Vagina (tissue), 2 donors: ENCODE results near the gene TSN. TPM values are rescaled to one million over a fixed set of nuclear protein-coding genes. Genes with fewer than 3 reads are reported as not detected.
A peak's percentile ranks its signal among the peaks of the same experiment; 100 is the strongest.
"Not testable (repeated sequence)": the region's sequence is repeated elsewhere in the genome, so short reads cannot be mapped to it uniquely, and the experiment has no call there.

Source experiments
- DNase-seq, 2 donors: peaks; one replicate each; pipeline ENCODE4 v3.0.0-alpha.2; 2017; ENCODE audit errors: extremely low spot score in 2 of 2
- H3K27ac ChIP-seq: fragments of 200-600 bp; sonication (generic); one replicate; pipeline ENCODE4 v1.5.1; 2019
- H3K27me3 ChIP-seq: fragments of 200-600 bp; sonication (generic); one replicate; pipeline ENCODE4 v1.5.1; 2019
- H3K36me3 ChIP-seq, 2 donors: fragments of 200-600 bp; sonication (generic); one replicate each; pipeline ENCODE4 v1.5.1; 2017 to 2019
- H3K4me1 ChIP-seq: fragments of 200-600 bp; sonication (generic); one replicate; pipeline ENCODE4 v1.5.1; 2019
- H3K4me3 ChIP-seq, 2 donors: fragments of 200-600 bp; sonication (generic); 1 replicate in 1 of 2; 2 replicates in 1 of 2; pipeline ENCODE4 v1.5.1; 2016 to 2019
- H3K9me3 ChIP-seq: fragments of 200-600 bp; sonication (generic); one replicate; pipeline ENCODE4 v1.5.1; 2019
- POLR2A ChIP-seq, 2 donors: fragments of 450-650 bp; IDR thresholded peaks; one replicate each; pipeline ENCODE4 v1.6.1; 2017; ENCODE audit warnings: antibody characterized with exemption in 2 of 2, mild to moderate bottlenecking in 2 of 2, moderate library complexity in 2 of 2
- POLR2AphosphoS5 ChIP-seq, 2 donors: sonication (generic); formaldehyde crosslinking; IDR thresholded peaks; one replicate each; pipeline ENCODE4 v1.9.0; 2017; ENCODE audit warnings: antibody characterized with exemption in 2 of 2, mild to moderate bottlenecking in 2 of 2, low read depth in 1 of 2; ENCODE audit not compliant: insufficient read depth in 1 of 2
- intact Hi-C: fragments of 100-400 bp; cut with DNase I; formaldehyde crosslinking; loops from one replicate; pipeline ENCODE4 v1.15.1; 2023
- total RNA-seq: library from RNA; depleted of rRNA; stranded (reverse); fragments of >200 nt; gene quantifications from one replicate; pipeline ENCODE4 v1.2.3, GENCODE V29; 2016
- TF ChIP-seq, protein P1 (sequence below), 3 experiments: fragments of 450-650 bp in 2 of 3; fragments of 200-600 bp in 1 of 3; sonication (generic) in 1 of 3; IDR thresholded peaks; one replicate each; pipeline ENCODE4 v1.5.1; 2017 to 2019; ENCODE audit warnings: antibody characterized with exemption in 3 of 3, mild to moderate bottlenecking in 2 of 3, moderate library complexity in 2 of 3

Gene TSN
- total RNA-seq, 1 donor from 2014 or later = 35.4 TPM

- intact Hi-C loops = loop anchor here (10.0 kb wide), 2 partner anchors 176 to 306 kb away; partner anchors contain the start of gene RNU4ATAC
These were observed 44.8 kb upstream of the TSN start for GRCh38 chr2:121710470-121711170.

DNA sequence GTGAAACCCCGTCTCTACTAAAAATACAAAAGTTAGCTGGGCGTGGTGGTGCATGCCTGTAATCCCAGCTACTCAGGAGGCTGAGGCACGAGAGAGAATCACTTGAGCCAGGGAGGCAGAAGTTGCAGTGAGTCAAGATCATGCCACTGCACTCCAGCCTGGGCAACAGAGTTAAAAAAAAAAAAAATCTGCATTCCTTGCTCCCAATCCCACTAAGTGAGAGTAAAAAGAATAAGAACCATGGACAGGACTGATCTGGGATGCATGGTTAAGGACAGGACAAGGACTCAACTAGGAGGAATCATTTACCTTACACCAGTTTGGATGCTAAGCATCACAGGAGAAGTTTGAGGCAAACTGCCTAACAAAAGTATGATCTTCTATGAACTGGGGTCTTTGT lies 44.0 kb upstream of the TSN start:
- H3K27me3 ChIP-seq, H3K4me3 ChIP-seq, DNase-seq, H3K9me3 ChIP-seq, H3K36me3 ChIP-seq, H3K27ac ChIP-seq, H3K4me1 ChIP-seq: not testable (repeated sequence)
- intact Hi-C loops = loop anchor here (10.0 kb wide), 2 partner anchors 177 to 307 kb away; partner anchors contain the start of gene RNU4ATAC

More at GRCh38 chr2:121710470-121711170, 44.8 kb upstream of the TSN start:
- no peaks in the 10 kb centered on the region for H3K27me3 ChIP-seq
- H3K27ac ChIP-seq = no peak overlapping the region
- H3K4me1 ChIP-seq = no peaks in the 10 kb centered on the region
- TF ChIP-seq, protein P1, sequence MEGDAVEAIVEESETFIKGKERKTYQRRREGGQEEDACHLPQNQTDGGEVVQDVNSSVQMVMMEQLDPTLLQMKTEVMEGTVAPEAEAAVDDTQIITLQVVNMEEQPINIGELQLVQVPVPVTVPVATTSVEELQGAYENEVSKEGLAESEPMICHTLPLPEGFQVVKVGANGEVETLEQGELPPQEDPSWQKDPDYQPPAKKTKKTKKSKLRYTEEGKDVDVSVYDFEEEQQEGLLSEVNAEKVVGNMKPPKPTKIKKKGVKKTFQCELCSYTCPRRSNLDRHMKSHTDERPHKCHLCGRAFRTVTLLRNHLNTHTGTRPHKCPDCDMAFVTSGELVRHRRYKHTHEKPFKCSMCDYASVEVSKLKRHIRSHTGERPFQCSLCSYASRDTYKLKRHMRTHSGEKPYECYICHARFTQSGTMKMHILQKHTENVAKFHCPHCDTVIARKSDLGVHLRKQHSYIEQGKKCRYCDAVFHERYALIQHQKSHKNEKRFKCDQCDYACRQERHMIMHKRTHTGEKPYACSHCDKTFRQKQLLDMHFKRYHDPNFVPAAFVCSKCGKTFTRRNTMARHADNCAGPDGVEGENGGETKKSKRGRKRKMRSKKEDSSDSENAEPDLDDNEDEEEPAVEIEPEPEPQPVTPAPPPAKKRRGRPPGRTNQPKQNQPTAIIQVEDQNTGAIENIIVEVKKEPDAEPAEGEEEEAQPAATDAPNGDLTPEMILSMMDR (IDR thresholded peaks at IDR 0.05) = no peak
- TF ChIP-seq POLR2AphosphoS5 (IDR thresholded peaks at IDR 0.05; ENCODE audit: insufficient read depth in 1 of 2, low read depth in 1 of 2) (no peak), POLR2A (IDR thresholded peaks at IDR 0.05) (no peak)
- no peaks in the 10 kb centered on the region for H3K36me3 ChIP-seq
- H3K9me3 ChIP-seq = no peaks in the 10 kb centered on the region
- DNase-seq = no peak
- H3K4me3 ChIP-seq = no peak overlapping the region

GRCh38 chr2:121716126-121716525 lies 39.3 kb upstream of the TSN start:
- Histone ChIP-seq H3K4me3 (no peak overlapping the region), H3K27ac (no peak overlapping the region), H3K27me3 (no peaks in the 10 kb centered on the region), H3K4me1 (no peaks in the 10 kb centered on the region), H3K36me3 (no peaks in the 10 kb centered on the region), H3K9me3 (no peaks in the 10 kb centered on the region)
- no peak for DNase-seq
- intact Hi-C loops = loop anchor here (10.0 kb wide), 2 partner anchors 181 to 311 kb away; partner anchors contain the start of gene RNU4ATAC
- TF ChIP-seq, protein P1 (IDR thresholded peaks at IDR 0.05) = no peak
- TF ChIP-seq POLR2A (IDR thresholded peaks at IDR 0.05) (no peak), POLR2AphosphoS5 (IDR thresholded peaks at IDR 0.05; ENCODE audit: insufficient read depth in 1 of 2, low read depth in 1 of 2) (no peak)

DNA sequence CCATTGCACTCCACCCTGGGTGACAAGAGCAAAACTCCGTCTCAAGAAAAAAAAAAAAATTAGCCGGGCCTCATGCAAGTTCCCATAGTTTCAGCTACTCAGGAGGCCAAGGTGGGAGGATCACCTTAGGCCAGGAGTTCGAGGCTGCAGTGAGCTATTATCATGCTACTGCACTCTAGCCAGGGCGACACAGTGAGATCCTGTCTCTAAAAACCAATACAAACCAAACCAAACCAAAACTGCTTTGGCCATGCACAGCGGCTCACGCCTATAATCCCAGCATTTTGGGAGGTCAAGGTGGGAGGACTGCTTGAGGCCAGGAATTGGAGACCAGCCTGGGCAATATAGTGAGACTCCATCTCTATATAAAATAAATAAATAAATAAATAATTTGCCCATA lies 37.9 kb upstream of the TSN start:
- H3K27me3 ChIP-seq = no peaks in the 10 kb centered on the region
- intact Hi-C loops = loop anchor here (10.0 kb wide), 2 partner anchors 183 to 313 kb away; partner anchors contain the start of gene RNU4ATAC
- no peak overlapping the region for H3K27ac ChIP-seq
- H3K4me1 ChIP-seq = no peaks in the 10 kb centered on the region
- no peak overlapping the region for H3K4me3 ChIP-seq
- H3K36me3 ChIP-seq = no peaks in the 10 kb centered on the region
- no peak for TF ChIP-seq POLR2AphosphoS5 (IDR thresholded peaks at IDR 0.05; ENCODE audit: insufficient read depth in 1 of 2, low read depth in 1 of 2)
- no peak for TF ChIP-seq POLR2A (IDR thresholded peaks at IDR 0.05)
- TF ChIP-seq, protein P1 (IDR thresholded peaks at IDR 0.05) = no peak
- no peaks in the 10 kb centered on the region for H3K9me3 ChIP-seq
- no peak for DNase-seq

- H3K4me3 ChIP-seq = no peak overlapping the region
- DNase-seq = no peak
- H3K27me3 ChIP-seq = no peaks in the 10 kb centered on the region
- intact Hi-C loops = no loop called here
- H3K36me3 ChIP-seq = peaks cover 0 to 4% of the 10 kb centered on the region in 2 donors
- TF ChIP-seq POLR2AphosphoS5 (IDR thresholded peaks at IDR 0.05; ENCODE audit: insufficient read depth in 1 of 2, low read depth in 1 of 2) = peak in 1 of 2 donors; percentile 31
- TF ChIP-seq POLR2A (IDR thresholded peaks at IDR 0.05) = no peak
- no peaks in the 10 kb centered on the region for H3K9me3 ChIP-seq
- H3K4me1 ChIP-seq = no peaks in the 10 kb centered on the region
- H3K27ac ChIP-seq = no peak overlapping the region
These were observed 33.5 kb upstream of the TSN start for GRCh38 chr2:121721926-121722325.

DNA sequence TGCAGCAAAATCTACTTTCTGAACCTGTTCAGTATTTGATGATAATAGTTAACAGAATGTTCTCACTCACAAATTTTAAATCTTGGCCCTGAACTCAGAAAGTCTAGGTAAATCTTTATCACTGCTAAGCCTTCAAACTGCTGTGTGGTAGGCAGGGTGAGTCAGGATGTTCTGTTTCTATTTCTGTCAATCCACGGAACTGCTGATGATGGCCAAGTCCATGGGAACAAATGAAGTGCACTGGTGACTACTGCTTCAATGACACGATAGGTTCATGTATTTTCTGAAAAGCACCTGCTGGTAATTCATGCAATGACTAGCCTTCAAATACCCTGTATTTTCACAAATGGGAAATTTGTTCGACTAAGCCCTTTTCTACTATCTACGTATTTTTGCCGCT lies 33.0 kb upstream of the TSN start:
- intact Hi-C loops = no loop called here
- no peak overlapping the region for H3K4me3 ChIP-seq

More for the DNA sequence above, 33.0 kb upstream of the TSN start:
- H3K4me1 ChIP-seq = no peaks in the 10 kb centered on the region
- H3K27ac ChIP-seq = no peak overlapping the region
- H3K27me3 ChIP-seq = no peaks in the 10 kb centered on the region
- TF ChIP-seq, protein P1 (IDR thresholded peaks at IDR 0.05) = no peak
- TF ChIP-seq POLR2A (IDR thresholded peaks at IDR 0.05) = no peak
- no peak for TF ChIP-seq POLR2AphosphoS5 (IDR thresholded peaks at IDR 0.05; ENCODE audit: insufficient read depth in 1 of 2, low read depth in 1 of 2)
- DNase-seq = no peak
- peaks cover 0 to 8% of the 10 kb centered on the region in 2 donors for H3K36me3 ChIP-seq
- H3K9me3 ChIP-seq = no peaks in the 10 kb centered on the region
